ENCODE results near the gene DSG2.
"Not testable (repeated sequence)": the region's sequence is repeated elsewhere in the genome, so short reads cannot be mapped to it uniquely, and the experiment has no call there.

Gene DSG2

GRCh38 chr18:31497836-31498573 lies at the start of gene DSG2:
TSS of gene DSG2 (plus strand) at chr18:31498177. CDS start at chr18:31498252, 75 bp downstream.
- DNase-seq: no peak

GRCh38 chr18:31450409-31450808 lies 47.6 kb upstream of the DSG2 start:
- no peak for DNase-seq

- no peak for DNase-seq
Measured at GRCh38 chr18:31451625-31452024, 46.4 kb upstream of the DSG2 start.

- no peak for DNase-seq
Measured at GRCh38 chr18:31454066-31454708, 43.8 kb upstream of the DSG2 start.

GRCh38 chr18:31469629-31470028 lies 28.3 kb upstream of the DSG2 start:
- DNase-seq: no peak

GRCh38 chr18:31478688-31479087 lies 19.3 kb upstream of the DSG2 start:
- DNase-seq: no peak

- no peak for DNase-seq
Measured at GRCh38 chr18:31482051-31482450, 15.9 kb upstream of the DSG2 start.

- DNase-seq: no peak
Measured at GRCh38 chr18:31483396-31483795, 14.6 kb upstream of the DSG2 start.

- DNase-seq: no peak
Measured at GRCh38 chr18:31484461-31484860, 13.5 kb upstream of the DSG2 start.

- DNase-seq: no peak
Measured at GRCh38 chr18:31486165-31486564, 11.8 kb upstream of the DSG2 start.

GRCh38 chr18:31487246-31488015 lies 10.5 kb upstream of the DSG2 start:
- no peak for DNase-seq

GRCh38 chr18:31489311-31489710 lies 8.7 kb upstream of the DSG2 start:
- DNase-seq: no peak

GRCh38 chr18:31490387-31490786 lies 7.6 kb upstream of the DSG2 start:
- DNase-seq: no peak

- no peak for DNase-seq
Measured at GRCh38 chr18:31490833-31491232, 7.1 kb upstream of the DSG2 start.

GRCh38 chr18:31491586-31491985 lies 6.4 kb upstream of the DSG2 start:
- no peak for DNase-seq

- no peak for DNase-seq
Measured at GRCh38 chr18:31492671-31493070, 5.3 kb upstream of the DSG2 start.

- no peak for DNase-seq
Measured at GRCh38 chr18:31493171-31493570, 4.8 kb upstream of the DSG2 start.

GRCh38 chr18:31493941-31494340 lies 4.0 kb upstream of the DSG2 start:
- no peak for DNase-seq

- not testable (repeated sequence) for DNase-seq
Measured at GRCh38 chr18:31494705-31495244, 3.2 kb upstream of the DSG2 start.

GRCh38 chr18:31497404-31497835 lies 557 bp upstream of the DSG2 start:
- DNase-seq: no peak

- DNase-seq: no peak
Measured at GRCh38 chr18:31498574-31499524, 872 bp downstream of the DSG2 start.

GRCh38 chr18:31500051-31500688 lies 2.2 kb downstream of the DSG2 start:
- DNase-seq: no peak

All from NCI-H1417 treated with DMSO at 0.1 percent for 48 hours (cell line).